ENCODE results near the gene FAM240A.

GRCh38 chr3:46670000-46670890 lies 57.9 kb downstream of the FAM240A start:
- TF ChIP-seq EZH2phosphoT487 (IDR thresholded peaks at IDR 0.05): no peak
- TF ChIP-seq, protein P1, sequence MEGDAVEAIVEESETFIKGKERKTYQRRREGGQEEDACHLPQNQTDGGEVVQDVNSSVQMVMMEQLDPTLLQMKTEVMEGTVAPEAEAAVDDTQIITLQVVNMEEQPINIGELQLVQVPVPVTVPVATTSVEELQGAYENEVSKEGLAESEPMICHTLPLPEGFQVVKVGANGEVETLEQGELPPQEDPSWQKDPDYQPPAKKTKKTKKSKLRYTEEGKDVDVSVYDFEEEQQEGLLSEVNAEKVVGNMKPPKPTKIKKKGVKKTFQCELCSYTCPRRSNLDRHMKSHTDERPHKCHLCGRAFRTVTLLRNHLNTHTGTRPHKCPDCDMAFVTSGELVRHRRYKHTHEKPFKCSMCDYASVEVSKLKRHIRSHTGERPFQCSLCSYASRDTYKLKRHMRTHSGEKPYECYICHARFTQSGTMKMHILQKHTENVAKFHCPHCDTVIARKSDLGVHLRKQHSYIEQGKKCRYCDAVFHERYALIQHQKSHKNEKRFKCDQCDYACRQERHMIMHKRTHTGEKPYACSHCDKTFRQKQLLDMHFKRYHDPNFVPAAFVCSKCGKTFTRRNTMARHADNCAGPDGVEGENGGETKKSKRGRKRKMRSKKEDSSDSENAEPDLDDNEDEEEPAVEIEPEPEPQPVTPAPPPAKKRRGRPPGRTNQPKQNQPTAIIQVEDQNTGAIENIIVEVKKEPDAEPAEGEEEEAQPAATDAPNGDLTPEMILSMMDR (IDR thresholded peaks at IDR 0.05): no peak
- TF ChIP-seq EZH2 (IDR thresholded peaks at IDR 0.05): no peak
